Activated T-cell treated with anti-CD3 and anti-CD28 coated beads, Interleukin-2, amount 50 U/mL, for 1 hour (primary cell): ENCODE measurements around the gene CTSE.
"Not testable (repeated sequence)": the region's sequence is repeated elsewhere in the genome, so short reads cannot be mapped to it uniquely, and the experiment has no call there.

Source experiments
- DNase-seq: peaks from one replicate; pipeline ENCODE4 v3.0.0-alpha.2; 2020

CTSE gene

DNA sequence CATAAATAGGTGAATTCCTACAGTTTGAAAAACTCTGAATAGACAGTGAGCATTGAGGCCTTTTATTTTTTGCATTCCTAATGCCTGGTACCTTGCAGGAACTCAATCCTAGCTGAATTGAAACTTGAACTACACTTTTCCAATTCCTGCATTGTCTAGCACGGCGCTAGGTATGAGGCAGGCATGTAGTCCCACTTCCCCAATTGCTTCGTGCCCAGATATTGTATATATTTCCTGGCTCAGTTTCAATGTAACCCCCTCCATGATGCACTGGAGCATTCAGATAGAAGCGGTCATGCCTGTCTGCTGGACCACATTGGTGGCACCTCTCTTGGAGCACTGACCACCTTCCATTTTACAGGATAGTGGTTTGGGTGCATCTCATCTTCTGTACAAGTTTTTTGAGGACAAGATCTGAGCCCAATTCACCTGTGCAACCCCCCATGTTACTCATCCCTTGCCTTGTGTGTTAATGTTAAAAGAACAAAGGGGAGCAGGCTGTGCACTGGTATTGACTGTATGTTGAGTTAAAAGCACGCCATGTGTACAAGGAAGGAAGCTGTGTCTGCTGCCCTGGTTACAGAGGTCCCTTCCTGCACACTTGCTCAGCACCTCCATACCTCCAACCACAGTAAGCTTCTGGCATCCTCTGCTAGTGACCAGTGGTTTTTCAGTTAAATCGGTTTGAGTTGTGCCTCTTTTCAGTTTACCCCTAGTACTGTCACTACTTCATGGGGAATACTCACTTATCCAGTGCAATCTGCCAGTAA is 10.5 kb downstream of the CTSE start:
- no peak for DNase-seq

DNA sequence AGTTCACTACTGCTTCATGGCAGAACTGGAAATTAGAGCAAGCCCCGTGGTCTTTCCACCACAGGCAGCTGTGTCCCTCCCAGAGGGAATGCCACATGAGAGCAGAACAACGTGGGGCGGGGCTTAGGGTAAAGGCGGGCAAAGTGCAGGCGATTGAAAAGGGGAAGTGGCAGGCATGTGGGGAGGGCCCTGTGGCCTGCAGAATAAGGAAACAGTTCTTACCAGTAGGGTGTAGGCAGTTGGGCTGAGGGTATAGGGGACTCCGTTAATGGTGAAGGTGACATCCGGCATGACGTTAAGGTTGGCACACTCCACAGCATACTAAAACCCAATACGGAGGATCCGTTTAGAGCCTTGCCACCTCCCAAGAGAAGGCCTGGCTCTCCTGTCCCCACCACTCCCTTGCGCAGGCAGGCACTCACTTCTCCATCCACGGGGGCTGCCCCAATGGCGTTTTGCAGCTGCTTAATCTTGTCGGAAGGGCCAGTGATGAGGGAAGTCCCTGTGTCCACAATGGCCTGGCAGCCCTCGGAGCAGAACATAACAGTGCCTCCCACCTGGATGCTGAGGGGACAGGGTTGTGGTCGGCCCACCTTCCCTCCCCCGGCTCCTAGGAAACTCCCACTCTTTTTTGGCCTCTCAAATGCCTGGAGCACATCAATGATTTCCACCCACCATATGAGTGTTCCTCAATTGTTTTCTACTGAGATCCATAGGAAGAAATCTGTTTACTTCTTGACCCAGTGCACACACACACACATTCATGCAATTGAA is 11.4 kb downstream of the CTSE start:
- no peak for DNase-seq

DNA sequence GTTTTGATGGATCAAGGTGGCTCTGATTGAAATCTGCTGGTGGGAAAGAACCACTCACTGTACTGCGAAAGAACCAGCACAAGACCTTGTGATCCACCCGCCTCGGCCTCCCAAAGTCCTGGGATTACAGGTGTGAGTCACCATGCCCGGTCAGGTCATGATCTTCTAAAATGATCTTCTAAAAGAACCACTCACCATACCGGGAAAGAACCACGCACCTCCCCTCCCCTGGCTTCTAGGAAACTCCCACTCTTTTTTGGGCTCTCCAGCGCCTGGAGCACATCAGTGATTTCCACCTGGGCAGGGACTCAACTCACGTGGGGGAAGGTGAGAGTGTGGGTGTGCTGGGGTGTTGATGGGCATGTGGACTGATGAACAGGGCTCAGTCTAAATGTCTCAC is 12.6 kb downstream of the CTSE start:
- DNase-seq: no peak

DNA sequence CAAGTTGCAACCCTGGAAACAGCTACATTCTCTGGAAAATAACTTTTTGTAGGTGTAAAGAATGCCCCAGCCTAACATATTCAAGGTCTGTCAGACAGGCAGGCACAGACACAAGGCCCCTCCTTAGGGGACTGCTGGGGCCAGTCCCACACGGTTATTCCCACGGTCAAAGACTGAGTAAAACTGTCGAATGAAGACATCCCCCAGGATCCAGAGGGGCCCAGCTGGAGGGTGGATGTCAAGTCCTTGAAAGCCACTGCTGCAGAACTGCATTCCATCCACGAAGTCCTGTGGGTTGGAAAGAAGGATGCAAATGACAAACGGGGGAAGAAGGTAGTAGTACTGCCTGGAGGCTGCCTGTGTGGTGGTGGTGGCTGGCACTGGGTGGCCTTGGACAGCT is 13.6 kb downstream of the CTSE start:
- DNase-seq: no peak

- no peak for DNase-seq
Observed at GRCh38 chr1:206006946-206007345, 16.7 kb downstream of the CTSE start.

DNA sequence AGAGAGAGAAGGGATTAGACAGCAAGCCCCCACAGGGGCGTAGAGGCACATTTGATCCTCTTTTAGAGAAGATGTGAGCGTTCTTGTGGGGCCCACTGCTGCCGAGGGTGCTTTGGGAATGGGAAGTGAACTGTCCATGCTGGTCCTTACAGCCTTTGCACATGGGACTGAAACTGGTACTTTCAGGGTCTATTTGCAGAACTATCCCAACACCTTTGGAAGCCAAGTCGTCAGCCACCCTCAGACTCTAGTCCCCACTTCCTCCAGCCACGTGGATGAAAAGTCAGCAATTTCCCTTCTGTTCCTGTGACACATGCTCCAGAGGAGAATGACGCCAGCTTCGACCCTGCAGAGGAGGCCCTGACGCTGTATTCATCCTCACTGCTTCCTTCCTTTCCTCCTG is 17.9 kb downstream of the CTSE start:
- DNase-seq: no peak

GRCh38 chr1:206005234-206005633 is 18.5 kb downstream of the CTSE start:
- DNase-seq: no peak

- DNase-seq: no peak
Observed at GRCh38 chr1:206004826-206005225, 18.9 kb downstream of the CTSE start.

DNA sequence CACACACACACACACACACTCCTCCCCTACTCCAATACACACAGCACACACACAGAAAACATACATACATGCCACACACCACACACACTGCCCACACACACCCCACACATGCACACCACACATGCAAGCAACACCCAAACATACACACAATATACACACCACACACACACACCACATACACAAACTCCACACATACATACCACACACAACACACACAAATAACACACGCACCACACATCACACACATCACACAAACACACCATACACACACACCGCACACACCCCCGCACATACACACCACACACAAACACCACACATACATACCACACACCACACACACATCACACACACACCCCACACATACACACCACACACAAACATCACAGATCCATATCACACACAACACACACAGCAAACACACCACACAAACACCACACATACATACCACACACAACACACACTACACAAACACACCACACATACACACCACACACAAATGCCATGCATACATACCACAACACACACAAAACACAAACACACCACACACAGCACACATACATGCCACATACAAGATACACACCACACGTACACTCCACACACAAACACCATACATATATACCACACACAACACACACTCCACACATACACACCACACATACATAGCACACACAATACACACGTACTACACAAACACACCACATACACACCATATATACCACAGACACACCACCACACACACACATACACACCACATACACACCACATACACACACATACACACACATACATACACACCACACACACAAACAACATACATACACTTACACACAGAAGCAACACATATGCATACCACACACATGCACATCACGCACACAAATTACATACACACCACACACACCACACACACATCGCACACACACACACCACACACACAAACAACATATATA is 19.6 kb downstream of the CTSE start:
- DNase-seq: no peak

DNA sequence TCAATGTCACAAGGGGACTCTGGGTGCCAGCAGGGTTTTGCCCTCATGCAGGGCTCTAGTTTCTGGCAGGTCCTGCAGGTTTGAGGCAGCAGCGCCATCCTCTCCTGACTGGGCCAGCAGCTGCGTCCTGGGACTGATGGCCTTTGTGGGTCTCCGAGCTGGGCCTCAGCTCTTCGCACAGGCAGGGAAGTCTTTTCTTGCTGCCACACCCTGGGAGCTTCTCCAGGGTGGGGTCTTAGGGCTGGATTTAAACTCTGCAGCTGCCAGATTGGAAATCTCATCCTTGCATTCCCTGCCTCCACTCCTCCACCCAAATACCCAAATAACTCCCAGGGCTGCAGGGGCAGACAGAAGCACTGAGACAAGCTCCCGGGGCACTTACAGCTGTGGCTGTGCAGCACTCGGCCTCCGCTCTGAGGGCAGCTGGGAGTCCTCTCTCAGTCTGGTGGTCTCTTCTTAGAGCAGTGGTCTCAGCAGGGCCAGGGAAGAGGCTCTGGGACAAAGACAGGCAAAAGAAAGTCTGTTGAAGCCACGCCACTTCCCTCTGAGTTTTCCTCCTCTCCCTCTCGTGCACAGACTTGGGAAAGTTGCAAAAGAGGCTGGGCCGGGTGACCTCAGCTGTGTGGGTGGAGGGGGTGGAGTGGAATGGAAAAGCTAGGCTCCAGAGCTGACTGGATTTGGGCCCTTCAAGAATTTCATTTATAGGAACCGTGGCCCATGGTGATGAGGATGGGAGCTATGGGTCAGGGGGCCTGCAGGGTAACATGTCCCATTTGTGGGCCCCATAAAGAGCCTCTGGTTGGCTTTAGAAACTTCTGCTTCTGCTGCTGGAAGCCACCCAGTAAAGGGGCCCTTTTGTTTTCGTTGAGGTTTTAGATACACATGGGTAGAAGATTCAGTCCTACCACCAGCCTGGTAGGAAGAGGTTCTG is 20.6 kb downstream of the CTSE start, which contains the start of gene RAB7B:
Gene RAB7B (minus strand): TSS at position 525 of the 931 bp plus-strand sequence. CDS start 9,260 bp downstream, outside the sequence.
- no peak for DNase-seq

- DNase-seq: no peak
Observed at GRCh38 chr1:206002160-206002559, 21.5 kb downstream of the CTSE start.

GRCh38 chr1:206001476-206001888 is 22.2 kb downstream of the CTSE start:
- DNase-seq: no peak

DNA sequence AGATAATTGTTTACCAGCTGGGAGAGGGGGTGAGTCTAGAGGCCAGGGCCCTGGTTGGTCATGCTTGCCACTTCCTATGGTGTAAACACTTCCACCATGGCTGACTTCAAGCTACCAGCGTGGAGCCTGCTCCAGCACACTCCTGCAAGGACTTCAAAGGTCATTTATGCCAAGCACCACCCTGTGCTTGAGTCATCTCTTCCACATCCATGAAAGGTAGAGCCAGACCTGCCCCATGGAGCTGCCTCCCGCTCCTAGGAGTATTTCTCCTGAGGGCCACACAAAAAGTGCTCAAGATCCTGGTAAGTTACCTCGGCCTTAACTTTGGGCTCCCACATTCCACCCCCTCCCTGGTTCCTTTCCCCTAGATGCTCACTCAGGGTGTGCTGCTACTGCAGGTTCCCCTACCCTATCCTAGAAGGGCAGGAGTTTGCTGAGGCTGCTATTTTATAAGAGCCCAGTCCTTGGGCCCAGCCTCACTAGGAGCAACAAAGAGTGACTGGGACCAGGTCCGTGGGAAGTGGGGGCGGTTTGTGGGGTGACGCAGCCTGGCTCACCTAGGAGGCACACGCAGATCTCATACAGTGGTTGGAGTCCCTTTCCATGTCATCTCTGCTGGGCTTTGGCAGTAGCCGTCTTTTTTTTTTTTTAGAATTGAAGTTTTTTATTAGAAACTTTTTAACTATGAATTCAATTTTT is 22.9 kb downstream of the CTSE start:
- DNase-seq: no peak

DNA sequence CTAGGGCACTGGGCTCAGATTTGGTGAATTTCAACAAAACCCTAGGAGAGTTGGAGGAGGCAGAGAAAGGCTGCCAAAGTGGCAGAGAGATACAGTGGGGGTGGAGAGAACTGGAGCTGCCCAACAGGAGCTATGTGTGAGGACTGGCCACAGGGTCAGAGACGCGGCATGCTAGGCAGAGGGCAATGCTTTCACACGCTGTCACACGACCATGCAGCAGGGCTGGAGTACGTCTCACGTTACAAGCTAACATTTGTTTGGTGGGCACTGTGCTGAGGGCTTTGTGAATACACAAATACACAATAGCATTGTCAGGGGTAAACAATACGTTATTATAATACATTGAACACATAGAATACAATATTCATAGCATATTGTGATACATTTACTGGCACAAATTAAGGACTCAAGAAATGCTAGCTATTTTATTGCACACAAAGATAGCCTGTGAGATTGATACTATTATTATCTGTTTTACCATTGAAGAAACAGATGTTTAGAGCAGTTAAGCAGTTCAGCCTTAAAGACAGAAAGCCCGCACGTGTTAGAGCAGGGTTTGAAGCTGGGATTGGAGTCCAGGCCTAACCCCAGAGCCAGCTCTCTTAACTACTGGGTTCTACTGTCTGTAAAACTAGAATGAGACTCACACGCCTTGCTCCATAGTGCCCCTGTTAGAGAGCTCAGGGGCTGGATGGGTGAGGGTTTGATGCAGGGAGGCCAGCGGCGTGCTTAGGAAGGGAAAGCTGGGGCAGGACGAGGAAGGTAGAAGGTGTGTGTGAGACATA is 25.0 kb downstream of the CTSE start:
- DNase-seq: no peak

- DNase-seq: not testable (repeated sequence)
Observed at GRCh38 chr1:205996641-205997040, 27.1 kb downstream of the CTSE start.

DNA sequence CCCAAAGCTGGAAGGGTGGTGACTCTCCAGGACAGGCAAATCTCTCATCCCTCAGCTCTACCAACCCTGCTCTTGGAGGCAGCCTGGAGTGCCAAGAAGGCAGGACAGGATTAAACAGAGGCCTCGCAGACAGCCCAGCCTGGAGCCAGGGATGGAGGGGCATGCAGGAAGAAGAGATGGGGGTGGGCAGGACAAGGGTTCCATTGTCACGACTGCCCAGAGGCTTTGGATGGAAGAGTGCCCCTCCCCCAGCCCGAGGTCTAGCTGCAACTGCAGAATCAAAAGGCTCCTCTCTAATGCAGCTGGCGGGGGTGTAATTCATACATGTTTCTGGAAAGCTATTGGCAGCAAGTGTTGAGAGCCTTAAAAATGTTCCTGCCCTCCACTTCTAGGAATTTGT is 29.3 kb downstream of the CTSE start:
- no peak for DNase-seq

DNA sequence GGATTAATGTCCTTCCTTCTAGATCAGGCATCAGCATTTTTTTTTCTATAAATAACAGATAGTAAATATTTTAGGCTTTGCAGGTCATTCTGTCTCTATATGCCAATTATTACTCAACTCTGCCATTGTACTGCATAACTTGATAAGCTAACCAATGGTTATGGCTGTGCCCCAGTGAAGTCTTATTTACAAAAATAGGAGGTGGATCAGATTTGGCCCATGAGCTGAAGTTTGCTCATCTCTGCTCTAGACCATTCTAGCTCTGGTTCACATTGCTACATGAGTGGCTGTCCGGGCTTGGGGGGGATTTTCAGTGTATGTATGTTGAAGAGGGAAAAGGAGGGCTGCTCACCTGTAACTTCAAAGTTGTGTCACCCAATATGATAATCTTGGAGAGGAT is 30.6 kb downstream of the CTSE start:
- DNase-seq: no peak

DNA sequence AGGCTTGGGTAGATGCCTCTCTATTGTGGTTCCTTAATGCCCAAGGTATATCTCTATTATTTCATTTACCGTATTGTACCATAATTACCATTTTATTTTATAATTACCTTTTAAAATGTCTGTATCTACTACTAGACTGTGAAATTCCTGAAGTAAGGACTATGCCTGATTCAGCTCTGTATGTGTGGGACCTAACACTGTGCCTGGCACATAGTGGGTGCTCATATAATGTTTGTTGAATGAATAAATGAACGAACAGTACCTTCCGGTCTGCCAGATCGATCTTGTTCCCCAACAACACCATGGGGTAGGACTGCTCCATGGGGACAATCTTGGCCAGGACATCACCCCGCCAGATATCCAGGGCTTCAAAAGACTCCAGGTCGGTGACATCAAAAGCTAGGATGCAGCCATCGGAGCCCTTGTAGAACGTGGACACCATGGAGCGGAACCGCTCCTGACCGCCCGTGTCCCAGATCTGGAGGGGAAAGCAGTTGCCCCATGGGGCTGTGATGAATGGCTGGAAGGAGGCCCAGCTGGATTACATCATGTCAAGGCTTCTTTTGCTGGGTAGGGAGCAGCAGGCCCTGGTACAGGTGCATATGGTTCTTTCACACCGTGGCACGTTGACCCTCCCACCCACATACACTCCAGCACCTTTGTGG is 31.3 kb downstream of the CTSE start:
- DNase-seq: no peak

DNA sequence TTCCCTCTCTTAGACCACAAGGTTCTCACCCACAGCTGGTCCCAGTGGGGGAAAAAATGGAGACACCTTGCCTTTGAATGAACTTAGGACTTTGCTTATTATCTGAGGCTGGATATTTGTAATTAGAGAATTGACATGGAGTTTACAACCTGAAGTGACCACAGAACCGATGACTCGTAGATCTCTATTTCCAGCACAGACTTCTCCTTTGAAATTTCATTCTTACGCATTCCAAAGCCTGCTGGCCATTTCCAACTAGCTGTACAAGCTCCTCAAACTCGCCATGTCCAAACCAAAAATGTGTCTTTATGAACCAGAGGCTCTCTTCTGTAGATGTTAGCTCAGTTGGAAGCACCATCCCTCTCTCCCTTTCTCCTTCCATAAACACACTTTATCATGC is 32.5 kb downstream of the CTSE start:
- no peak for DNase-seq

- no peak for DNase-seq
Observed at GRCh38 chr1:205990226-205990625, 33.5 kb downstream of the CTSE start.
